H1 (cell line): ENCODE measurements around the gene MKLN1. TPM values are rescaled to one million over a fixed set of nuclear protein-coding genes. Genes with fewer than 3 reads are reported as not detected.

ENCODE experiments used
- CTCF ChIA-PET: fragments of 300-600 bp; sonication (Branson Sonifier 250); formaldehyde crosslinking; loops from one replicate; lab custom pipeline; 2021; ENCODE audit not compliant: partially characterized antibody; lab: Charles Lee
- POLR2A ChIA-PET: fragments of 300-600 bp; sonication (Branson Sonifier 250); formaldehyde crosslinking; loops from one replicate; lab custom pipeline; 2021; ENCODE audit warnings: inconsistent platforms; ENCODE audit not compliant: partially characterized antibody; lab: Charles Lee
- DNase-seq, 2 experiments: peaks; one replicate each; pipeline versions ENCODE4 v3.0.0 to v3.0.0-alpha.2; 2010 to 2022; ENCODE audit warnings: low spot score in 2 of 2, low read depth in 1 of 2, mixed read lengths in 1 of 2
- FAIRE-seq: peaks from 2 replicates; lab custom pipeline; 2011; peaks lifted over from hg19 to GRCh38; lab: Jason Lieb, UNC
- H2AFZ ChIP-seq: 2 replicates; pipeline ENCODE4 v1.8.1; 2012; ENCODE audit warnings: low read length, inconsistent platforms
- H2AK5ac ChIP-seq: 2 replicates; pipeline ENCODE4 v1.6.1; 2013; ENCODE audit warnings: low read depth, low read length
- H2BK120ac ChIP-seq: replicated peaks from 2 replicates; pipeline ENCODE3; 2013; ENCODE audit warnings: low read depth, low read length, inconsistent platforms
- H2BK12ac ChIP-seq: 2 replicates; pipeline ENCODE4 v1.6.1; 2013; ENCODE audit warnings: low read depth, low read length
- H2BK15ac ChIP-seq: 2 replicates; pipeline ENCODE4 v1.6.1; 2013; ENCODE audit warnings: low read length
- H2BK20ac ChIP-seq: 2 replicates; pipeline ENCODE4 v1.6.1; 2013; ENCODE audit warnings: low read length
- H2BK5ac ChIP-seq: 2 replicates; pipeline ENCODE4 v1.6.1; 2013; ENCODE audit warnings: low read depth, low read length
- H3K14ac ChIP-seq: 2 replicates; pipeline ENCODE4 v1.6.1; 2013; ENCODE audit warnings: inconsistent platforms; ENCODE audit not compliant: insufficient read length
- H3K18ac ChIP-seq: 2 replicates; pipeline ENCODE4 v1.6.1; 2013; ENCODE audit warnings: low read length; ENCODE audit errors: extremely low read depth
- H3K23ac ChIP-seq: 2 replicates; pipeline ENCODE4 v1.6.1; 2013; ENCODE audit warnings: inconsistent platforms; ENCODE audit not compliant: insufficient read length
- H3K23me2 ChIP-seq: 2 replicates; pipeline ENCODE4 v1.6.1; 2013; ENCODE audit warnings: low read depth, low read length
- H3K27ac ChIP-seq: 2 replicates; pipeline ENCODE4 v1.6.1; 2011; ENCODE audit warnings: low read depth, low read length, inconsistent platforms
- H3K27me3 ChIP-seq, 4 experiments: replicated peaks in 1 of 4; 1 replicate in 1 of 4; 2 replicates in 3 of 4; pipeline versions ENCODE4 v1.6.1 to v1.8.1; 2011 to 2013; ENCODE audit warnings: low read length in 3 of 4, mild to moderate bottlenecking in 3 of 4, inconsistent platforms in 2 of 4, mixed read lengths in 2 of 4, moderate library complexity in 1 of 4; ENCODE audit not compliant: control insufficient read depth in 3 of 4, insufficient read depth in 3 of 4; ENCODE audit errors: extremely low read depth in 1 of 4
- H3K36me3 ChIP-seq, 4 experiments: 2 replicates each; pipeline versions ENCODE4 v1.6.1 to v1.8.1; 2011 to 2013; ENCODE audit warnings: mild to moderate bottlenecking in 4 of 4, low read length in 3 of 4, moderate library complexity in 2 of 4, control low read depth in 1 of 4, inconsistent platforms in 1 of 4; ENCODE audit not compliant: insufficient read depth in 4 of 4, control insufficient read depth in 2 of 4
- H3K4ac ChIP-seq: replicated peaks from 2 replicates; pipeline ENCODE3; 2013; ENCODE audit warnings: low read length, low read depth, mixed read lengths, inconsistent platforms; ENCODE audit not compliant: insufficient read length
- H3K4me1 ChIP-seq, 4 experiments: replicated peaks in 1 of 4; 1 replicate in 1 of 4; 2 replicates in 3 of 4; pipeline versions ENCODE4 v1.6.1 to v1.8.1; 2011 to 2013; ENCODE audit warnings: low read length in 3 of 4, inconsistent platforms in 2 of 4, mixed read lengths in 1 of 4; ENCODE audit not compliant: insufficient read depth in 4 of 4, control insufficient read depth in 3 of 4
- H3K4me2 ChIP-seq, 2 experiments: 2 replicates each; pipeline versions ENCODE4 v1.6.1 to v1.8.1; 2011 to 2013; ENCODE audit warnings: low read depth in 2 of 2, low read length in 2 of 2, control low read depth in 1 of 2, inconsistent platforms in 1 of 2, mild to moderate bottlenecking in 1 of 2; ENCODE audit not compliant: insufficient read depth in 1 of 2
- H3K4me3 ChIP-seq, 4 experiments: fragments of 200-600, 300-600 bp in 1 of 4; sonication (generic), shearing (Covaris generic), sonication (Bioruptor Twin) in 1 of 4; 2 replicates each; pipeline versions ENCODE4 v1.5.1 to v1.8.1; 2011 to 2016; ENCODE audit warnings: low read length in 4 of 4, low read depth in 3 of 4, control low read depth in 2 of 4, inconsistent platforms in 2 of 4, mild to moderate bottlenecking in 2 of 4, mixed read lengths in 1 of 4, moderate library complexity in 1 of 4; ENCODE audit not compliant: insufficient read depth in 2 of 4; ENCODE audit errors: extremely low read depth in 1 of 4
- H3K56ac ChIP-seq: replicated peaks from 2 replicates; pipeline ENCODE3; 2013; ENCODE audit warnings: low read depth, mild to moderate bottlenecking, mixed read lengths, low read length, inconsistent platforms; ENCODE audit not compliant: insufficient read length
- H3K79me1 ChIP-seq: 2 replicates; pipeline ENCODE4 v1.6.1; 2013; ENCODE audit warnings: low read depth, low read length, control low read depth
- H3K79me2 ChIP-seq, 2 experiments: 2 replicates each; pipeline versions ENCODE4 v1.6.1 to v1.8.1; 2012 to 2013; ENCODE audit warnings: low read length in 2 of 2, mild to moderate bottlenecking in 2 of 2, inconsistent platforms in 1 of 2; ENCODE audit not compliant: insufficient read depth in 2 of 2, control insufficient read depth in 1 of 2
- H3K9ac ChIP-seq, 4 experiments: replicated peaks in 1 of 4; 1 replicate in 1 of 4; 2 replicates in 3 of 4; pipeline versions ENCODE4 v1.6.1 to v1.8.1; 2011 to 2013; ENCODE audit warnings: low read depth in 3 of 4, low read length in 3 of 4, control low read depth in 2 of 4, mild to moderate bottlenecking in 2 of 4, moderate library complexity in 2 of 4, inconsistent platforms in 1 of 4; ENCODE audit errors: extremely low read depth in 1 of 4
- H3K9me3 ChIP-seq, 2 experiments: 2 replicates each; pipeline versions ENCODE4 v1.6.1 to v1.8.1; 2012 to 2013; ENCODE audit warnings: mild to moderate bottlenecking in 2 of 2, moderate library complexity in 2 of 2, control low read depth in 1 of 2, inconsistent platforms in 1 of 2, low read depth in 1 of 2, low read length in 1 of 2, mixed read lengths in 1 of 2; ENCODE audit not compliant: insufficient read depth in 2 of 2
- H4K20me1 ChIP-seq, 2 experiments: replicated peaks in 1 of 2; 2 replicates each; pipeline versions ENCODE3 to v1.8.1; 2011 to 2013; ENCODE audit warnings: inconsistent platforms in 2 of 2, low read length in 2 of 2, mild to moderate bottlenecking in 1 of 2; ENCODE audit not compliant: insufficient read depth in 2 of 2, control insufficient read depth in 1 of 2
- H4K5ac ChIP-seq: 2 replicates; pipeline ENCODE4 v1.6.1; 2013; ENCODE audit warnings: low read length, low read depth, mixed read lengths, inconsistent platforms; ENCODE audit not compliant: insufficient read length
- H4K8ac ChIP-seq: 2 replicates; pipeline ENCODE4 v1.8.0; 2013; ENCODE audit warnings: mild to moderate bottlenecking, moderate library complexity, low read length, inconsistent platforms; ENCODE audit not compliant: insufficient read depth; ENCODE audit errors: extremely low read depth
- H4K91ac ChIP-seq: replicated peaks from 2 replicates; pipeline ENCODE3; 2013; ENCODE audit warnings: low read length, mixed read lengths, inconsistent platforms; ENCODE audit not compliant: insufficient read length
- CTCF ChIP-seq, 3 experiments: IDR thresholded peaks; 1 replicate in 2 of 3; 2 replicates in 1 of 3; pipeline versions ENCODE4 v1.5.1 to v1.6.1; 2011; ENCODE audit warnings: low read length in 3 of 3, mild to moderate bottlenecking in 3 of 3, inconsistent platforms in 2 of 3, low read depth in 1 of 3, moderate library complexity in 1 of 3; ENCODE audit not compliant: insufficient read depth in 1 of 3; ENCODE audit errors: control extremely low read depth in 1 of 3
- RXRA ChIP-seq: IDR thresholded peaks from 2 replicates; pipeline ENCODE4 v1.6.1; 2011; ENCODE audit warnings: low read depth, mild to moderate bottlenecking, low read length, moderate library complexity; ENCODE audit not compliant: insufficient read depth
- SP2 ChIP-seq: IDR thresholded peaks from 2 replicates; pipeline ENCODE4 v1.6.1; 2012; ENCODE audit warnings: mild to moderate bottlenecking, low read length, inconsistent platforms
- WGBS, 2 experiments: shearing (Covaris generic) in 1 of 2; methylation state at CpG; one replicate each; pipeline versions ENCODE4 v1.1.6 to v1.1.7; 2013 to 2015; ENCODE audit warnings: low lambda C conversion rate in 2 of 2, mixed read lengths in 2 of 2, inconsistent platforms in 1 of 2, low coverage in 1 of 2, missing lambda C conversion rate in 1 of 2; ENCODE audit not compliant: insufficient replicate concordance in 2 of 2, insufficient coverage in 1 of 2, insufficient read length in 1 of 2; ENCODE audit errors: extremely low coverage in 1 of 2, missing lambda C conversion rate in 1 of 2; 5-methylcytosine and 5-hydroxymethylcytosine counted together
- polyA plus RNA-seq, 7 experiments: library from polyadenylated mRNA; depleted of rRNA in 3 of 7; stranded (reverse) in 5 of 7; unstranded in 2 of 7; fragments of >200 nt in 5 of 7; fragments of 200-250 nt in 2 of 7; gene quantifications; 1 replicate in 5 of 7; 2 replicates in 1 of 7; 4 replicates in 1 of 7; pipeline versions ENCODE4 v1.2.1 to v1.2.3, GENCODE V29; 2011 to 2013; ENCODE audit warnings: missing spikeins in 2 of 7, mixed read lengths in 2 of 7
- total RNA-seq: library from RNA; stranded (reverse); fragmentation: NEBNext Ultra II Directional; extraction: Animal tissue kit (Norgen Biotek cat#: 25700); gene quantifications from 2 replicates; pipeline ENCODE4 v1.2.1, GENCODE V29; 2021

The MKLN1 gene
- total and polyA plus RNA-seq, 2 of the 8 experiments (the other 6 are each of a cell fraction or from before 2014, with no cell fraction given): 22.3 to 50.9 TPM

- no peak overlapping the region for H3K4me3 ChIP-seq
- no peaks in the 10 kb centered on the region for H3K23me2 ChIP-seq
- no peak overlapping the region for H3K23ac ChIP-seq
- no peaks in the 10 kb centered on the region; the same call in 1 of the 2 replicates for H3K79me1 ChIP-seq
- H3K4me1 ChIP-seq: peaks cover 0 to 3% (median 0%) of the 10 kb centered on the region in 4 experiments; a peak in 3 of 7 replicates
- 94% methylated on average over 7 of the region's 7 CpGs; no CpG with 5 or more reads in 1 of the 2 experiments for WGBS, 2 experiments
- H3K56ac ChIP-seq: no peak overlapping the region
- peaks cover 0 to 9% of the 10 kb centered on the region in 2 experiments; a peak in 1 of 4 replicates for H3K9me3 ChIP-seq
- H4K8ac ChIP-seq: no peak overlapping the region
- H2BK5ac ChIP-seq: no peak overlapping the region
- no peak overlapping the region for H2BK20ac ChIP-seq
- no peak overlapping the region for H2BK120ac ChIP-seq
- no peaks in the 10 kb centered on the region for H4K20me1 ChIP-seq
- no peak overlapping the region for H3K18ac ChIP-seq
- H3K9ac ChIP-seq: no peak overlapping the region
- H3K4ac ChIP-seq: no peak overlapping the region
- peaks cover 0 to 15% (median 7%) of the 10 kb centered on the region in 4 experiments; a peak in 3 of 8 replicates for H3K36me3 ChIP-seq
- H2AK5ac ChIP-seq: no peak overlapping the region
- no peak for DNase-seq
- no peak overlapping the region for H4K91ac ChIP-seq
- no peak overlapping the region for H4K5ac ChIP-seq
- FAIRE-seq: no peak
- H3K79me2 ChIP-seq: peaks cover 0 to 15% of the 10 kb centered on the region in 2 experiments; a peak in 2 of 4 replicates
- H3K14ac ChIP-seq: no peak overlapping the region
- H3K4me2 ChIP-seq: no peak overlapping the region
- no peaks in the 10 kb centered on the region for H3K27me3 ChIP-seq
- TF ChIP-seq SP2 (no peak), RXRA (no peak), CTCF (IDR thresholded peaks at IDR 0.05; ENCODE audit: control extremely low read depth in 1 of 3, insufficient read depth in 1 of 3, low read depth in 1 of 3, low read length in 3 of 3) (no peak)
- TF ChIP-seq, all 59 proteins: peak for 0
- CTCF ChIA-PET: no interaction called here
- POLR2A ChIA-PET: no interaction called here
- Histone ChIP-seq H3K27ac (no peak overlapping the region), H2BK12ac (no peak overlapping the region), H2BK15ac (no peak overlapping the region), H2AFZ (no peak overlapping the region)
Measured at GRCh38 chr7:131404226-131404911, 76.7 kb downstream of the MKLN1 start.
